MM.1S (cell line): ENCODE measurements around the gene ZNF333.

Experiments used
- DNase-seq: peaks from one replicate; pipeline ENCODE4 v3.0.0-alpha.2; 2015
- H2AFZ ChIP-seq: fragments of 300-600 bp; sonication (generic); 2 replicates; pipeline ENCODE4 v1.6.0; 2016; ENCODE audit warnings: antibody characterized with exemption, low read length
- H3F3A ChIP-seq: fragments of 300-600 bp; sonication (generic); 2 replicates; pipeline ENCODE4 v1.6.1; 2016; ENCODE audit warnings: mild to moderate bottlenecking, antibody characterized with exemption, low read length, moderate library complexity, mixed read lengths; ENCODE audit not compliant: insufficient read depth
- H3K27ac ChIP-seq: fragments of 300-600 bp; sonication (generic); 2 replicates; pipeline ENCODE4 v1.5.1; 2016; ENCODE audit warnings: mild to moderate bottlenecking, low read length
- H3K27me3 ChIP-seq: fragments of 300-600 bp; sonication (generic); replicated peaks from 2 replicates; pipeline ENCODE4 v1.6.0; 2016; ENCODE audit warnings: low read length; ENCODE audit not compliant: insufficient read depth
- H3K36me3 ChIP-seq: fragments of 300-600 bp; sonication (generic); replicated peaks from 2 replicates; pipeline ENCODE4 v1.6.1; 2016; ENCODE audit warnings: mild to moderate bottlenecking, low read length, mixed read lengths; ENCODE audit not compliant: insufficient read depth
- H3K4me1 ChIP-seq: fragments of 300-600 bp; sonication (generic); 2 replicates; pipeline ENCODE4 v1.6.1; 2016; ENCODE audit warnings: low read length, mixed read lengths
- H3K4me2 ChIP-seq: fragments of 300-600 bp; sonication (generic); 2 replicates; pipeline ENCODE4 v1.6.0; 2016; ENCODE audit warnings: low read depth, low read length
- H3K4me3 ChIP-seq: fragments of 300-600 bp; sonication (generic); 2 replicates; pipeline ENCODE4 v1.5.1; 2016; ENCODE audit warnings: low read length, mixed read lengths
- H3K79me2 ChIP-seq: fragments of 300-600 bp; sonication (generic); 2 replicates; pipeline ENCODE4 v1.6.1; 2016; ENCODE audit warnings: mixed run types, low read length, mixed read lengths
- H3K9ac ChIP-seq: fragments of 300-600 bp; sonication (generic); 2 replicates; pipeline ENCODE4 v1.6.1; 2016; ENCODE audit warnings: low read length, mixed read lengths
- H3K9me2 ChIP-seq: fragments of 300-600 bp; sonication (generic); replicated peaks from 2 replicates; pipeline ENCODE4 v1.6.1; 2016; ENCODE audit warnings: mild to moderate bottlenecking, low read length, mixed read lengths; ENCODE audit not compliant: insufficient read depth
- H3K9me3 ChIP-seq: fragments of 300-600 bp; sonication (generic); replicated peaks from 2 replicates; pipeline ENCODE4 v1.6.1; 2016; ENCODE audit warnings: mild to moderate bottlenecking, low read length, mixed read lengths; ENCODE audit not compliant: insufficient read depth
- H4K20me1 ChIP-seq: fragments of 300-600 bp; sonication (generic); 2 replicates; pipeline ENCODE4 v1.6.1; 2016; ENCODE audit warnings: mild to moderate bottlenecking, low read length, moderate library complexity, mixed read lengths; ENCODE audit not compliant: insufficient read depth
- EZH2 ChIP-seq: fragments of 300-600 bp; sonication (generic); optimal IDR thresholded peaks from 2 replicates; pipeline ENCODE3; 2017; ENCODE audit warnings: low read depth, mild to moderate bottlenecking, antibody characterized with exemption, low read length, mixed read lengths
- EZH2phosphoT487 ChIP-seq: fragments of 300-600 bp; sonication (generic); IDR thresholded peaks from 2 replicates; pipeline ENCODE4 v1.6.1; 2018; ENCODE audit warnings: antibody characterized with exemption, low read length
- TF ChIP-seq, protein P1 (sequence below): fragments of 300-600 bp; sonication (generic); IDR thresholded peaks from 2 replicates; pipeline ENCODE4 v1.5.1; 2016; ENCODE audit warnings: antibody characterized with exemption, low read length, mixed read lengths

ZNF333 gene

DNA sequence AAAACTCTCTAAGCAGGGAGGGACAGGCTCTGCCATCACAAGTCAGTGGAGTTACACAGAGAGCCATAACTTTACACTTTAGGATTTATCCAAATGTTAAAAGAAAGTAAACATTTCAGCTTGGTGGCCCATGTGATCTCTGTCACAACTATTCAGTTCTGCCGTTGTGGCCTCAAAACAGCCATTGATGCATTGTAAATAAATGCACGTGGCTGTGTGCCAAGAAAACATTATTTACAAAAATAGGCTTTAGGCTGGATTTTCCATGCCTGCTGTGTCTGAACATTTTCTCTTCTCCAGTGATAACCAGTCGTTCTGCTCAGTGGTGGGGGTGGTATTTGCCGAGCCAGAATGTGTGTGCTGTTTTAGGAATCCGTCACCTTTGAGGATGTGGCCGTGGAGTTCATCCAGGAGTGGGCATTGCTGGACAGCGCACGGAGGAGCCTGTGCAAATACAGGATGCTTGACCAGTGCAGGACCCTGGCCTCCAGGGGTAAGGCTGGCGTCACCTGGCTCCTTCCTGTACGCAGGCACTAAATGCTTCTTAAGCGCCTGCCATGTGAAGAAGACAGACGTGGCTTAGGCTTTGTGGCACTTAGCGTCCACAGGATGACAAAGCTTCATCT, 4.9 kb downstream of the ZNF333 start:
- no peaks in the 10 kb centered on the region for H3K36me3 ChIP-seq
- TF ChIP-seq, protein P1, sequence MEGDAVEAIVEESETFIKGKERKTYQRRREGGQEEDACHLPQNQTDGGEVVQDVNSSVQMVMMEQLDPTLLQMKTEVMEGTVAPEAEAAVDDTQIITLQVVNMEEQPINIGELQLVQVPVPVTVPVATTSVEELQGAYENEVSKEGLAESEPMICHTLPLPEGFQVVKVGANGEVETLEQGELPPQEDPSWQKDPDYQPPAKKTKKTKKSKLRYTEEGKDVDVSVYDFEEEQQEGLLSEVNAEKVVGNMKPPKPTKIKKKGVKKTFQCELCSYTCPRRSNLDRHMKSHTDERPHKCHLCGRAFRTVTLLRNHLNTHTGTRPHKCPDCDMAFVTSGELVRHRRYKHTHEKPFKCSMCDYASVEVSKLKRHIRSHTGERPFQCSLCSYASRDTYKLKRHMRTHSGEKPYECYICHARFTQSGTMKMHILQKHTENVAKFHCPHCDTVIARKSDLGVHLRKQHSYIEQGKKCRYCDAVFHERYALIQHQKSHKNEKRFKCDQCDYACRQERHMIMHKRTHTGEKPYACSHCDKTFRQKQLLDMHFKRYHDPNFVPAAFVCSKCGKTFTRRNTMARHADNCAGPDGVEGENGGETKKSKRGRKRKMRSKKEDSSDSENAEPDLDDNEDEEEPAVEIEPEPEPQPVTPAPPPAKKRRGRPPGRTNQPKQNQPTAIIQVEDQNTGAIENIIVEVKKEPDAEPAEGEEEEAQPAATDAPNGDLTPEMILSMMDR: no peak
- TF ChIP-seq EZH2 (no peak), EZH2phosphoT487 (no peak)
- H3K4me3 ChIP-seq: no peak overlapping the region
- H3K27me3 ChIP-seq: no peaks in the 10 kb centered on the region
- H3K4me2 ChIP-seq: no peak overlapping the region
- H3K9me2 ChIP-seq: no peaks in the 10 kb centered on the region
- H3K79me2 ChIP-seq: no peaks in the 10 kb centered on the region
- H3K27ac ChIP-seq: no peak overlapping the region
- no peaks in the 10 kb centered on the region for H4K20me1 ChIP-seq
- no peaks in the 10 kb centered on the region for H3K9me3 ChIP-seq
- no peak overlapping the region for H2AFZ ChIP-seq
- H3F3A ChIP-seq: 0 out of 2 replicates have a peak, but pooled peaks cover 4% of the 10 kb centered on the region
- no peak overlapping the region for H3K9ac ChIP-seq
- H3K4me1 ChIP-seq: no peaks in the 10 kb centered on the region
- DNase-seq: no peak

DNA sequence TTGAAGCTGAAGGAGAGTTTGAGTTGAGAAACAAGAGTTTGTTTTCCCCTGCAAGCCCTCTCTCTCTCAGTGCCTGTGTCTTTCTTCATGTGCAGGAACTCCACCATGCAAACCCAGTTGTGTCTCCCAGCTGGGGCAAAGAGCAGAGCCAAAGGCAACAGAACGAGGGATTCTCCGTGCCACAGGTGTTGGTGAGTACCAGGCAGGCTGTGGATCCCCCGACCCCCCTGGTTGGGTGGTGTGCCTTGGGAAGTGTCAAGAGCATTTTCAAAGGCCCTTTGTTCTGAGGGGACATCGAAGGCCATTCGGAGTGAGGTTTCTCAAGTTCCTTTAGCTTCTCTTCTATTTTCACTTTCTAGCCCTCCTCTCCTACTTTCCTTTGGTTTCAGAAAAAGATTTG, 5.6 kb downstream of the ZNF333 start:
- Histone ChIP-seq H3K27ac (no peak overlapping the region), H3F3A (0 out of 2 replicates have a peak, but pooled peaks cover under 1% of the 10 kb centered on the region), H3K36me3 (no peaks in the 10 kb centered on the region), H2AFZ (no peak overlapping the region), H3K4me3 (no peak overlapping the region), H3K27me3 (no peaks in the 10 kb centered on the region), H3K79me2 (no peaks in the 10 kb centered on the region), H3K9me2 (no peaks in the 10 kb centered on the region), H3K4me2 (no peak overlapping the region), H3K9ac (no peak overlapping the region), H3K4me1 (no peaks in the 10 kb centered on the region), H3K9me3 (no peaks in the 10 kb centered on the region), H4K20me1 (no peaks in the 10 kb centered on the region)
- TF ChIP-seq EZH2phosphoT487 (no peak), EZH2 (no peak)
- TF ChIP-seq, protein P1: no peak
- no peak for DNase-seq

DNA sequence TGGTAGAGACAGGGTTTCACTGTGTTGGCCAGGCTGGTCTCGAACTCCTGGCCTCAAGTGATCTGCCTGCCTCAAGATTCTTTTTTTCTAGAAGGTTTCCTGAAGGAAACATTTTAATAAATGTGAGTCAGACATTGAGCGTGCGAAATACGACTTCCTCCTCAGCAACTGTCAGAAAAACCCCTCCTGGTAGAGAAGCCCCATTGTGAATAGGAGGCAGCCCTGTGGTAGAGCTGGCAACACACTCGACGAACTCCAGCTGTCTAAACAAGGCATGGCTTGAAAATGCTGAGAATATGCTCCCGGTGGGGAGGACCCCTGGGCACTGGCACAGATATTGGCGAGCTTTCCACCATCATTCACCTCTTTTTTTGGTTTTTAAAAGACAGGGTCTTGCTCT, 9.8 kb downstream of the ZNF333 start:
- H3K27me3 ChIP-seq: no peaks in the 10 kb centered on the region
- H2AFZ ChIP-seq: no peak overlapping the region
- H3K4me1 ChIP-seq: no peaks in the 10 kb centered on the region
- H3K4me3 ChIP-seq: no peak overlapping the region
- H3K27ac ChIP-seq: no peak overlapping the region
- no peak overlapping the region for H3K4me2 ChIP-seq
- H3K36me3 ChIP-seq: no peaks in the 10 kb centered on the region
- H3K79me2 ChIP-seq: no peaks in the 10 kb centered on the region
- DNase-seq: no peak
- H3K9me3 ChIP-seq: no peaks in the 10 kb centered on the region
- H4K20me1 ChIP-seq: no peaks in the 10 kb centered on the region
- no peak for TF ChIP-seq EZH2phosphoT487
- TF ChIP-seq, protein P1: no peak
- TF ChIP-seq EZH2: no peak
- no peaks in the 10 kb centered on the region for H3F3A ChIP-seq
- H3K9me2 ChIP-seq: no peaks in the 10 kb centered on the region
- H3K9ac ChIP-seq: no peak overlapping the region
